Activated CD8-positive, alpha-beta memory T cell treated with anti-CD3 and anti-CD28 coated beads, Interleukin-2, amount 50 U/mL, for 4 hours (primary cell): ENCODE measurements around the gene ANKMY1.

Experiments used
- DNase-seq: peaks from one replicate; pipeline ENCODE4 v3.0.0-alpha.2; 2020

Gene ANKMY1

GRCh38 chr2:240593703-240594451 lies 36.1 kb upstream of the ANKMY1 start:
- DNase-seq, result peak; percentile 15

- peak; percentile 6 for DNase-seq
These were observed 35.4 kb upstream of the ANKMY1 start for GRCh38 chr2:240593026-240593702.

- no peak for DNase-seq
These were observed 34.0 kb upstream of the ANKMY1 start for GRCh38 chr2:240591784-240592183.

- DNase-seq, result no peak
These were observed 33.4 kb upstream of the ANKMY1 start for GRCh38 chr2:240591226-240591625.

GRCh38 chr2:240590681-240591111 lies 32.9 kb upstream of the ANKMY1 start:
- no peak for DNase-seq

GRCh38 chr2:240589850-240590525 lies 32.2 kb upstream of the ANKMY1 start:
- DNase-seq, result no peak

- no peak for DNase-seq
These were observed 31.6 kb upstream of the ANKMY1 start for GRCh38 chr2:240589375-240589774.

GRCh38 chr2:240588669-240589068 lies 30.9 kb upstream of the ANKMY1 start:
- DNase-seq, result no peak

- no peak for DNase-seq
These were observed 30.3 kb upstream of the ANKMY1 start for GRCh38 chr2:240588006-240588655.

GRCh38 chr2:240586919-240587800 lies 29.4 kb upstream of the ANKMY1 start:
- peak; percentile 63 for DNase-seq

GRCh38 chr2:240586198-240586918 lies 28.6 kb upstream of the ANKMY1 start, which contains the start of gene CAPN10:
CAPN10 (plus strand) TSS chr2:240586734; CDS start chr2:240586912, 178 bp downstream.
- peak; percentile 97 for DNase-seq

- no peak for DNase-seq
These were observed 28.0 kb upstream of the ANKMY1 start for GRCh38 chr2:240585681-240586197.

GRCh38 chr2:240585101-240585500 lies 27.3 kb upstream of the ANKMY1 start:
- no peak for DNase-seq

GRCh38 chr2:240584486-240585031 lies 26.8 kb upstream of the ANKMY1 start:
- no peak for DNase-seq

GRCh38 chr2:240583774-240584173 lies 26.0 kb upstream of the ANKMY1 start:
- no peak for DNase-seq

GRCh38 chr2:240582781-240583180 lies 25.0 kb upstream of the ANKMY1 start:
- DNase-seq, result no peak

- DNase-seq, result no peak
These were observed 24.0 kb upstream of the ANKMY1 start for GRCh38 chr2:240581811-240582210.

GRCh38 chr2:240579771-240580614 lies 22.2 kb upstream of the ANKMY1 start:
- peak; percentile 73 for DNase-seq

GRCh38 chr2:240579071-240579762 lies 21.4 kb upstream of the ANKMY1 start:
- DNase-seq, result no peak
